Ureter (tissue), 1 donor: ENCODE measurements around the gene RBM33. TPM values are rescaled to one million over a fixed set of nuclear protein-coding genes. Genes with fewer than 3 reads are reported as not detected.
"Not testable (repeated sequence)": the region's sequence is repeated elsewhere in the genome, so short reads cannot be mapped to it uniquely, and the experiment has no call there.

Experiments
- DNase-seq: peaks from one replicate; pipeline ENCODE4 v3.0.0-alpha.2; 2020; ENCODE audit warnings: low spot score
- total RNA-seq: library from RNA; stranded (reverse); gene quantifications from one replicate; pipeline ENCODE4 v1.2.4, GENCODE V29; 2023
- donor health status: DM: yes; HTN: yes; CAD: no.

RBM33 gene
- total RNA-seq, 1 donor from 2014 or later, result 70.8 TPM

DNA sequence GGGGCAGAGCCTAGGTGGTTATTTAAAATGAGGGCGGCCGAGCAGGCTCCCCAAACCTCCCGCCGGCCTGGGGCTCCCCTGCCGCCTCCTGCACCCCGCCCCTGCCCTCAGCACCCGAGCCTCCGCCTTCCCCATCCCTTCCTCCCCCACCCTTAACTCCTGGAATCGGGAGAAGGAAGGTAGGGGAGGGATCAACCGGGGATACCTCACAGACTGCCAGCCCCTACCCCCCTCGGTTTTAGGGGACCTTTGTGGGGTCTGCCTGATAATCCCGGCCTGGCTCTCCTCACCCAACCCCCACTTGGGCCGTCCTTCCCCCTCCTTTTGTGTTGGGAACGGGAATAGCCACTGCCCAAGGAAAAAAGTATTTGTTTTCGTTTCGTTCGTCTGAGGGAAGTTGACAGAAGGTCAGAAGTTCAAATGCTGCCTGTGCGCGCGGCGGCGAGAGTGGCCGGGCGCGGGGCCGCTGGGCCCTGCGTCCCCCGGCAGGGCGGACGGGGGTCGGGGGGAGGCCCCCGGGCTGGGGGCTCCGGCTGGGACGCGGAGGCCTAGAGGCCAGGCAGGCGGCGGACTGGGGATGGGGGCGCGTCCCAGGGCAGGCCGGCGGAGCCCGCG, 165.0 kb downstream of the RBM33 start:
- DNase-seq, result no peak

DNA sequence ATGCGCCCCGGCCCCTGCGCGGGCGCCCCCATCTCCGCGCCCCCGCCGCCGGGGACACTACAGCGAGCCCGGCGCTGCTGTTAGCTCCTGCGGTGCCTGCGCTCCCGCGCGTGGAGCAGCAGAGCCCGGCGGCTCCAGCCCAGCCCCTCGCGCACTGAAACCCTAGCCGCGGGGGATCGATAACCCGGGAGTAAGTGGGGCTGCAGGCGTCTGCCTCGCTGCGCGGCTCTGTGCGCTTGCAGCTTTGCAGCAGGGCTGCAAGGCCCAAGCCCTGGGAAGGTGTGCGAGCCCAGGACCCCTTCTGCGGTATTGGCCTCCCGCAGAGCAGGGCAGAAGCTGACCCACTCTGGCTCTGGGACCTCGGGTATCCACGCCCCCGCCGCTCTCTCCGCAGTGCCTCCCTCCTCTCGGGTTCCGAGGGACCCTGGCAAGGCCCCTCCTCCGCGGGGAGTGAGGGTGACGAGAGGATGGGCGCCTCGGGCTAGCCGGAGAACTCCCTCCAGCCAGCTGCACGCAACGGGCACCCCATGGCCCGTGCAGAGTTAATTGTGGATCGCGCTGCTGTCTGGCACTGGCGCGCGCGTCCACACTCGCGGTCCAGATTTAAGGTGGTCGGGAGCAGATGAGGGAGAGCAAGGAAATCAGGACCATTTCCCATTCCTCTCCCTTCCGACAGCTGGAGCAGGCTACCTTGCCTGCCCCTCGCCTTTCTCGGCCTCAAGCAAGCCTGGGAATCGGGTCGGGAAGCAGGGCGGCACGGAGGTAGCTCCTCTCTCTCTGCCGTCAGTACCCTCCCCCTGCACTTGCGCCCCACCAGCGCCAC, 165.7 kb downstream of the RBM33 start:
- no peak for DNase-seq

DNA sequence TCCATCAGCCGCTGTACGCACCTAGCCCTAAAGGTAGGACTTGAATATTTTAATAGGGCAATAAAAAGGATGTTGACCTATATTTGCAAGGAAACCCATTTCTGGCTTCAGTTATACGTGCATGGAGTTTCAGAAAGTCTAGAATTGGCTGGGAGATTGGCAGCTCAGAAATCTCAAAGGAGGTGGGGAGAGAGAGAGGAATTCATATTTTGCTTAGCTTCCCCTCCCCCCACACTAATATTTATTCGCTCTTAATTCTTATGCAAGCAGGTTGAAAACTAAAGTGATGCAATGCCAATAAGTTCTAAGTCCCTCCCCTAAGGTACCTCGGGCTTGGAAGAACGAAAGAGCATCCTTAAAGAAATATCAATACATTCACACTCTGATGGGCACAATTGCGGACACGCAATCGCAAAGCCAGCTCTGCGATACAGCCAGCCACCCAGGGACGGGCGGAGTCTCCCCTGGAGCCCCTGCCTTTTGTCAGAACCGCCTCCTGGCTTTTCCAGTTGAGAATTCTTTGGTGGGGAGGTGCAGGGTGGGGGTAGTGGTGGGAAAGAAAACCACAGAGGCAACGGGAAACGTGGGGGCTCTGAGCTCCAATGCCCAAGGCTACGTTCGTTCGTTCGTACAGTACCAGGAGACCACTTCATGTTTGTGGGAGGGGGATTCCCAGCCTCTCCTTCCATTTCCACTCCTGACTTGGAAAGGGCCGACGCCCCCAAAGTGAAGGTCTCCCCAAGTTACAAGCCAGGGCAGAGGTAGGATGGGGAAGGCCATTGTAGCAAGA, 166.5 kb downstream of the RBM33 start:
- DNase-seq, result no peak

DNA sequence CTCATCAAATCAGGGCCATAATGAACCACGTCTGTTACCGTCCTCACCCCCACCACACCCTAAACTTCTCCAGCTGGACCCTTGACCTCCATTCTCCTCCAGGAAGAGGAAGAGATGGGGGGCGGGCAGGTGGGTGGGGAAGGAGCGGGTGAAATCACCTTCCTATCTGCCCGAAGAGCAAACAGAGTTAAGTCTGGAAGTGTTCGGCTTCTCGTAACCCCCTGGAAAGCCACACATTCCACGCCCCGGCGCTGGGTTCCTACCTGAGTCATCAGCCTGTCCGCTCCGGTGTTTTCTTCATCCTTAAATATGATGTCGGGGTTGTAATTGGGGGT, 167.1 kb downstream of the RBM33 start:
- DNase-seq, result no peak

DNA sequence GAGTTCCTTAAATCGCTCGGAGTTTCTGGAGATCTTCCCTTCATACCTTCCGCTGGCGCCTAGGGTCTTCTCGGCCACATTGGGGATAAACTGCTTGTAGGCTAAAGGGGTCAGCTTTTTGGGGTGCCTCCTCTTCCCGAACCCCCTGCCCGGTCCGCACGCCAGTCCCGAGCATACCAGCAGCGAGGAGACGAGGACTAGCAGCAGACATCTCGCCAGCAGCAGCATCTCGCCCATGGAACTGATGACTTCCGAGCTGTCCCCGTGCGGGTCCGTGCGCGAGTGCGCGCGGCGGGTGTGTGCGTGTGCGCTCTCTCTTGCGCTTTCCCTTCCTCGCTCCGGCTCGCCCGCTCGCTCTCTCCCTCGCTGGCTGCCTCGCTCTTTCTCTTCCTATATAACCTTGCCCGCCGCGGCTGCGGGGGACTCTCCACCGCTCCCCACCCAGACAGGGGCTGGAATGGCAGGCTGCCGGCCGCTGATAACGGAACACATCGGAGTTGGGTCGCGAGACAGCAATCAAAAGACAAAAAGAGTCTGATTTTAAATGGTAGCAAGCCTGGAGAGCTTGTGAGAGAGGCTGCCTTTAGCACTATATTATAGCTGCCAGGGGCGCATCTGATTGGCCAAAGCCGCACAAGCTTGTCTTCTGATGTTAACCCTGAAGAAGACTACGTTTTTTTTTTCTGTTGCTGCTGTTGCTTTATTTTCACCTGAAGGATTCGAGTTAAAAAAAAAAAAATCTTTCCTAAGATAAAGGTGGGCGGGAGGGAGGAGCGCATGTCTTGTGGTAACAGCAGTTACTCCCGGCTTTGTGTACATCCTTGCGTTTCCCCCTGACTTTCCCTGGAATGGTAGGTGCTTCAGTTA, 167.7 kb downstream of the RBM33 start, which contains the start of gene SHH:
Gene SHH (minus strand): TSS at position 569 of the 867 bp plus-strand sequence. CDS start 341 bp downstream, at position 228.
- no peak for DNase-seq

DNA sequence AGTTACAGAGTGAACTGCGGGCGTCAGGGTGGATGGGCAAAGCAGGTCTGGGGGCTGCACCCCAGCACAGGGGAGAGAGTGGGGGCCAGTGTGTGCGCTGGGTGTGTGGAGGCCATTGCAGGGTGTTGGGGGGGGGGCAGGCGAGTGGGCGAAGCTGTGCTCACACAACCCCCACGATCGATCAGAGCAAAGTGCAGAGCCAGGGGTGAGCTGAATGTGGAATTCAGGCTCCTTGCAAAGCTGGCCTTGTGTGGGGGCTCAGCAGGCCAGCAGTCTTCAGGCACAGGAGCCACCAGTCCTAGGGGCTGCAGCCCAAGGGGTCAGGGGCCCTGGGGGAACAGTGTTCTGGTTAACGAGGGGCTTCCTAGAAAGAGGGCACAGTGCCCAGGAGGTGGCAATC, 168.7 kb downstream of the RBM33 start:
- DNase-seq, result no peak

DNA sequence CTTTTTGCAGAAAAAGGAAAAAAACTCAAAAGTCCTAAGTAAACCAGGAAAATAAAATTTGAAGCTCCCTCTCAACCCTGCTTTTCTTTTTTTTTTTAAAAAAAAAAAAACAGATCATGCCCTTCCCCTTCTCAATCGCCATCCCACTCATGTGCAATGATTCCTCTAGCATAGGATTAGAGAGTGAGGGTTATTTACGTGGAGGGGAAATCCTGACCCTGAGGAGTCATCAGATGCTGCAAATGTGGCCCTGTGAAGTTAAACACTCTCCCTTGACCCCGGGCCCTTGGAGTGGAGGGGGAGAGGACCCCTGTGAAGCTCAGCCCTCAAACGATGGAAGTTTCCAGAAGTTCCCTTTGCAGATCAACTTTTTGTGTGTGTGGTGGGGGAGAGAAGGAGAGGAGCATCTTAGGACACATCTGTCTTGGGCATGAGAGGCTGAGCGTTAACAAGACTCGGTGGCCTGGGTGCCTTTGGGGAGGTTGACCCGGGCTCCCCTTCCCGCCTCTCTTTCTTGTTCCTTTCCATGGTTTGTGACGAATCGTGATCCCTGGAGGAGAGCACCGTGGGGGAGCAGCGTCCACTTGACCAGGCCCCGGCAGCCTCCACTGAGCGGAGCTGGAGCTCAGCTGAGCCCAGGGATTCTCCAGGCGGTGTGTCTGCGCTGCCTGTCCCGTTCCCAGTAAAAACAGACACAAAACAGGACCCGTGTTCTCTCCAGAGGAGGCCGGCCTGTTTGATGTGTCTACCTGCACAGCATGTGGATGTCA, 169.3 kb downstream of the RBM33 start:
- no peak for DNase-seq

DNA sequence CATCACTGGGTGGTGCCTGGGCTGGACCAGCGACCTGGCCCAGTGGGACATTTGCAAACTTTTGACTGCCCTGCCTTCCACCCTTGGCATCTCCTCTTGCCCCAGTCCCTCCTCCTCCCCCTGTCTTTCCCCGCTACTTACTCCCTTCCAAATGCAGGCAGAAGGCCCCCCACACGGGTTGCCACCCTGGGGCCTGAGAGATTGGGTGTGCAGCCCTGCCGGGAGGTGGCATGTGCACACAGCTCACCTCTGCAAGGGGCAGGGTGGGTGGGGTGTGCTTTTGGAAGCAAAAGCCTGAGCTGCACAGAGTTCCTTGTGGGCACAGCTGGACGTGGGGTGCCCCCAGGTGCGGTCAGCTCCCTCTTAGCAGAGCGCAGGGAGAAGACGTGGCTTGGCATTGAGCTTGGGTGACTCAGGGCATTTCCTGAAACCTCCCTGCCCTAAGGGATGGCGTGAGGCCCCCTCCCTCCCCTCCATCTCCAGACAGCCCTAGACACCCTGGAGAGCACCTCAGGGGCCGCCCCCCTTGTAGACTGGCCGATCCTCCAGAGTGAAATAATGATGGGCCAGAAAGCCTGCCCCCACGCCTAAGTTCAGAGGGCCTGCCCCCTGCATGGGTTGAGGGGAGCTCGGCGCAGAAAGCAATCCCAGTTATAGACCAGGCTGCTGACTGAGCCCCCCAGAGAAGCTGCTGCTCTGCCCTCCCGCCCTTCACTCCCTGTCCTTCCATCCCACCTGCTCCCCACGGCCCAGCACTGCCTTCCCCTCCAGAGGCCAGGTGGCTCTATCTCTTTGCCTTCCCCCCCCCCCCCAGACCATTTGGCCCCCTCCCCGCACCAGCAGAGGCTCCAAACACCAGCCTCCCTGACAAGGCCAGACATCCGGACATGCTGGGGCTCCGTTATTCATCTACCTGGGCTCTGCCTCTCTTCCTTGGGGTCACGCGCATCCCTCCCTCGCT, 170.1 kb downstream of the RBM33 start:
- no peak for DNase-seq

DNA sequence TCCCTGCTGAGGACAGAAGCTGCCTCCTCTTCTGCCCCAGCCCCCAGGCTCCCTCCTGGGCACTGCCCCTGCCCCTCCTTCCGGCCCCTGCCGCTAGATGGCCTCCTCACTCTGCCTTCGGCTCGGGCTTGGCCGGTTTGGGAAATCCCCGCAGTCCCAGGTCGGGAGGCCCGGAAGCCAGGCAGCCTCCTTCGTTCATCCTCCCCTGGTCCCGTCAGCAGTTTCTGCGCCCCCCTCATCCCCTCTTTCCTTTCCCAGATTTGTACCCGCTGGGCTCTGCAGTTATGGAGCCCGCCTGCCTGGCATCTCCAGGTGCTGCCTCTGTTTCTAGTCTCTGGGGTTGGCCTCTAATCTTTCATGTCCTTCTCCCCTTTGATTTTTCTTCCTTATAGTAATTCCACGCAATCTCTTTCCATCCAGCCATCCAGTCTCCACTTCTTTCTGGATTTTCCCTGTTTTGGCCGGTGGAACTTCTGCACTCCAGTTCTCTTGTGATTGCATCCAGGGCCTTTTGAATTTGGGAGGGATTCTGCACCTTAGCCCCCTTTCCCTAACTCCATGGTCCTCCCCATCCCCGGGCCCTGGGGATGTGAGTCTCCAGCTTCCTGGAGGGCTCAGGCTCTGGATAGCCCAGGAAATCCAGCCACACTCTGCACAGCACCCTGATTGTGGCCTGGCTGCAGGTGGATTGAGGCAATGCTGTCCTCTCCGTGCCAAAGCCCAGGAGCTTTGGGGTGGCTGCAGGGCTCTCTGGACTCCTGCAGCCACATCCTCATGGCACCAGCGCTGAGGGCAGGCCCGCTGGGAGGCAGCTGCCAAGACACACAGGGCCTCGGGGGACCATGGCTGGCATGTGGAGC, 171.1 kb downstream of the RBM33 start:
- DNase-seq, result peak; percentile 77

DNA sequence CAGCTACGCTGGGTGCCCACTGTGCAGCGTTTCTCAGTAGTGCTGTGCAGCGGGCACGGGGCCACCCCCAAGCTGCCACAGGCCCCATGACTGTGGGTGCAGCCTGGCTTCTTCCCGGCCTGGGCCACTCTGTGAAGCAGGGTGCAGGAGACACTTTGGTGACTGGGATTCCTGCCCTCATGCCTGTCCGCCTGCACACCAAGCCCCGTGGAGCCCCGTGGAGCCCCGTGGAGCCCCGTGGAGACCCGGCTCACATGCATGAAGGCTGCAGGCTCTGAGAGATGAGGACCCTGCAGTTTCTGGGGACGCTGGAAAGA, 171.7 kb downstream of the RBM33 start:
- DNase-seq, result no peak

DNA sequence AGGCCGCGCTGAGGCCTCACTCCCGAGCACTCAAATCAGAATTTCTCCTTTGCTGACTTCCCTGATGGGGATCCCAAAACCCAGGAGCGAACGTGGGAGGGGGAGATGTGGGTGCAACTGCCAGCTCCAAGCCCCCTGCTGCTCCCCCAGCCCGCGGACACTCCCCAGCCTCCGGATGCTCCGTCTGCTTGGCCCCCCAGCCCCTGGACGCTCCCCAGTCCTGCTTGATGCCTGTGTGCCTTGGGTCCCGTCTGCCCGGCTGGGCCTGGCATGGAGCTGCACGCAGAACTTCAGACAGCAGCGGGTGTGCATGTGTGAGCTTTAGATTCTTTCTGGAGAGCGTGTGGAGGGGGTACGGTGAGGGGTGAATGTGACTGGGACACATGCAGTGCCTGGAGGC, 172.5 kb downstream of the RBM33 start:
- no peak for DNase-seq

DNA sequence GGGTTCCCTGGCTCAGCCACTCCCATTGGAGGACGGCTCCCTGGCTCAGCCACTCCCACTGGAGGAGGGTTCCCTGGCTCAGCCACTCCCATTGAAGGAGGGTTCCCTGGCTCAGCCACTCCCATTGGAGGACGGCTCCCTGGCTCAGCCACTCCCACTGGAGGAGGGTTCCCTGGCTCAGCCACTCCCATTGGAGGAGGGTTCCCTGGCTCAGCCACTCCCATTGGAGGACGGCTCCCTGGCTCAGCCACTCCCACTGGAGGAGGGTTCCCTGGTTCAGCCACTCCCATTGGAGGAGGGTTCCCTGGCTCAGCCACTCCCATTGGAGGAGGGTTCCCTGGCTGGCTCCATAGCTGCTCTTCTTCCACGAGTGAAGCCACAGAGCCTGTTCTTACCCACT, 173.1 kb downstream of the RBM33 start:
- not testable (repeated sequence) for DNase-seq

DNA sequence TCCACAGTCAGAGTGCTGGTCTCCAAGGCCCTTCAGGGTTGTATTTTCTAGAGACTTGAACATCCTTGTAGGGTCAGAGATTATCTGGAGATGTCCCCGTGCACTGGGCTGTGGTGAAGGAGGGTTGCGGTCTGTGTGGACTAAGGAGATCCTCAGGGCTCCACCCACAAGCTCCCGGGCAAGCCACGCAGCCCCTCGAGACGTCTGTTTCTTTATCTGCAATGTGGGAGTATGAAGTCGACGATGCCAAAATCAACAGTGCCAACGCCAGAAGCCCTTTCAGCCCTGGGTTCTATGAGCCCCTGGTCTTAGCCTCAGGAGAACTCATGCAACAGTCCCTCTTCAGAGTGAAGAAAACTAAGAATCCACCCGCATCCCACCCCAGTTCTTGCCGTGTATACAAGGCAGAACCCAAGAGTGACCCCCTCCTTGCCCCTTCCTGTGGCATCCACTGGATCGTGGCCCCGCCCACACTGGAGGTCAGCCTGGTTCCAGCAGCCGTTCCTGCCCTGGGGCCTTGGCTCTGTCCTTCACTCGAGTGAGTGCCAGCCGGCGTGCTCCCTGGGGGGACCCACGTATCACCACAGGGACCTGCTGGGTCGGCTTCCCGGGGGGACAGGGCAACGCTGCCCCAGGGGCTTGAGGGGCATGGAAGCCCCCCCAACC, 173.8 kb downstream of the RBM33 start:
- DNase-seq, result no peak

DNA sequence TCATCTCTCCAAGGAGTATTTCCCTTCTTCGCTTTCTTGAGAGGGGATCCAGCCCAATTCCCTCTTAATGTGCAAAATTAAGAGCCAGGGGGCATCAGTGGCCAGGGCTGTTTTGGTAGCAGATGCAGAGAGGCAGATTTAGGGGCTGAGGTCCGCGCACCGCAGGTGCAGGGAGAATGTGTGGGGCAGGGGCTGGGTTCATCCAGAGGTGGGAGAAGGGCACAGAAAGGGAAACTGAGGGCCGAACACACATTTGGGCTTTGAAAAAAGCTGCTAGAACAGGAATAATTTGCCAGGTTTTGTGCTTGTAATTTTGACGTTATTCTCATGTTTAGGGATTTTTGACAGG, 174.3 kb downstream of the RBM33 start:
- no peak for DNase-seq

DNA sequence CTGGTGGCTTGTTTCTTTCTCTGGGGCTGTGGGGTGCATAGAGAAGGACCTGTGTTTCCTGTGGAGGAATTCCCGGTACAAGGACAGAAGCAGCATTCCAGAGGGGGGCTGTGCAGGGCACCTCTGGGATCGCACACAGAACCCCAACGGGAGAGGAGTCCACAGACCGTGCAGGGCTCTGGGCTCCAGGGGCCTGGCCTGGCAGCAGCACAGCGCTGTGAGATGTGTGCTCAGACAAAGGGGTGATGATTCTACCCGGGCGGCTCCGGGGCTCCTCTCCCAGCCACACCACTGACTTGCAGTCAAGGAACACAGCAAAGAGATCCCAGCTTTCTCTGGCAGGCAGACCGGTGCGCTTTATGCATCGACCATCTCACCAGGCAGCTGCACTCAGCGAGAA, 174.7 kb downstream of the RBM33 start:
- DNase-seq, result no peak

DNA sequence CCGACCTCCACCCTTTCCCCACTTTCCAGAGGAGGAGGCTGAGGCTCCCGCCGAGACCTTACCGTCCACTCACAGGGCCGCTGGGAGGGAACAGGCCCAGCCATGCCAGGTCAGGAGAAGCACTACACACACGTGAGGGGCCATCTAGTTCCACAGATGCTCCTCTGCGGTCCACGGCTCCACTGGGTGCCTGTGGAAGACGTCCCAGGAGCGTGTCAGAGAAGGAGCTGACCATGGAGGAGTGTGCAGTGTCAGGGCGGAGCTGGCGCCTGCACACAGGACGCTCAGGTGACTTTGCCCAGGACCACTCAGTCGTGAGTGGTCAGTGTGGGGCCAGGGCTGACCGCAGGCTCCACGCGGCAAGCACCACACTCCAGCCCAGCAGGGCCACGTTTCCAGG, 175.8 kb downstream of the RBM33 start:
- no peak for DNase-seq

DNA sequence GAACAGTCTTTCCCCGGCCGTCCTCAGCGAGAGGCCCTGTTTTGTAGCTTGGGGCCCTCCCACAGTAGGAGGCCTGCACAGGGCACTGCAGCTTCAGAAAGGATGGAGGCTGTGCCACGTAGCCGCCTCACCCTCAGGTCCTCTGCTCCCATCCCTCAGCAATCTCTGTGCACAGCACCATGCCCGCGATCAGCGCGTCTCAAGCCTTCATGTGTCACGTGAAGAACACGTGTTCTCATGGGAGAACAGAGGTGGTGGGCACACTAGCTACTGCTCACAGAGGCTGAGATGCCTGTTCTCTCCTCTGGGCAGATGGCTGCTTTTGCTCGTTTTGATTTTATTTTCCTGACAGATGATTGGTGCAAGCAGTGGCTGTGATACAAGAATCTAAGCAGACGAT, 176.3 kb downstream of the RBM33 start:
- no peak for DNase-seq

DNA sequence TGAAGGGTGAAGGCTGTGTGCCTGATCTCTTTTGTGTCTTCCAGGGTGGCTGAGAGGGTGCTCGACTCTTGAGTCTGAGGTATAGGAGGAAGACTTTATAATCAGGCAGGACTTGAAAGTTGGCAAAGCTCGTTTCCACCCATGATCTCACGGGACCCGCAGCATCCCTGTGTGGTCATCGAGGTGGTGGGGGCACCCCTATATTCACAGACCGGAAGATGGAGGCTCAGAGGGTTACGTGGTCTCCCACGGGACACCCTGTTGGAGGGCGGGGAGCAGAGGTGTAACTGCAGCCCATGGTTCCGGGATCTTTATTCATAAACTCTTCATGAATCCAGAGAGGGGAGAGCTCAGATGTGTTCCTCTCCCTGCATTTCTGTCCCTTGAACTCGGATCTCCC, 177.4 kb downstream of the RBM33 start:
- DNase-seq, result no peak
